Stimulated activated CD4-positive, alpha-beta T cell treated with anti-CD3 and anti-CD28 coated beads, Interleukin-4, amount 100 ng/mL, for 24 hours (primary cell): Measurements from ENCODE around the gene TXNL4B.
A peak's percentile ranks its signal among the peaks of the same experiment; 100 is the strongest.
"Not testable (repeated sequence)": the region's sequence is repeated elsewhere in the genome, so short reads cannot be mapped to it uniquely, and the experiment has no call there.

ENCODE experiments used
- DNase-seq: peaks from one replicate; pipeline ENCODE4 v3.0.0-alpha.2; 2020

Gene TXNL4B

GRCh38 chr16:72111657-72112451 lies 18.4 kb upstream of the TXNL4B start:
- no peak for DNase-seq

- no peak for DNase-seq
These were observed 17.5 kb upstream of the TXNL4B start for GRCh38 chr16:72110662-72111615.

GRCh38 chr16:72109966-72110530 lies 16.6 kb upstream of the TXNL4B start:
- no peak for DNase-seq

GRCh38 chr16:72109300-72109699 lies 15.9 kb upstream of the TXNL4B start:
- no peak for DNase-seq

- DNase-seq, result no peak
These were observed 15.1 kb upstream of the TXNL4B start for GRCh38 chr16:72108353-72109102.

- DNase-seq, result no peak
These were observed 14.0 kb upstream of the TXNL4B start for GRCh38 chr16:72107371-72107770.

- DNase-seq, result no peak
These were observed 12.6 kb upstream of the TXNL4B start for GRCh38 chr16:72105978-72106377.

GRCh38 chr16:72104905-72105304 lies 11.5 kb upstream of the TXNL4B start:
- no peak for DNase-seq

- no peak for DNase-seq
These were observed 7.8 kb upstream of the TXNL4B start for GRCh38 chr16:72101195-72101594.

GRCh38 chr16:72099377-72099818 lies 6.0 kb upstream of the TXNL4B start:
- peak; percentile 53 for DNase-seq

- DNase-seq, result no peak
These were observed 5.5 kb upstream of the TXNL4B start for GRCh38 chr16:72098936-72099335.

- DNase-seq, result peak; percentile 72
These were observed 818 bp upstream of the TXNL4B start for GRCh38 chr16:72094266-72094610.

GRCh38 chr16:72092832-72093447 lies 480 bp downstream of the TXNL4B start:
- DNase-seq, result no peak

- DNase-seq, result no peak
These were observed 2.2 kb downstream of the TXNL4B start for GRCh38 chr16:72091217-72091616.

- DNase-seq, result no peak
These were observed 8.4 kb downstream of the TXNL4B start for GRCh38 chr16:72085002-72085401.

GRCh38 chr16:72084445-72084844 lies 9.0 kb downstream of the TXNL4B start:
- no peak for DNase-seq

- no peak for DNase-seq
These were observed 9.5 kb downstream of the TXNL4B start for GRCh38 chr16:72083778-72084404.

GRCh38 chr16:72076991-72077706 lies 16.3 kb downstream of the TXNL4B start:
- DNase-seq, result not testable (repeated sequence)

- DNase-seq, result not testable (repeated sequence)
These were observed 18.4 kb downstream of the TXNL4B start for GRCh38 chr16:72075067-72075466.

- no peak for DNase-seq
These were observed 19.7 kb downstream of the TXNL4B start for GRCh38 chr16:72073560-72074230.
